ENCODE results near the gene UBE2F.

DNA sequence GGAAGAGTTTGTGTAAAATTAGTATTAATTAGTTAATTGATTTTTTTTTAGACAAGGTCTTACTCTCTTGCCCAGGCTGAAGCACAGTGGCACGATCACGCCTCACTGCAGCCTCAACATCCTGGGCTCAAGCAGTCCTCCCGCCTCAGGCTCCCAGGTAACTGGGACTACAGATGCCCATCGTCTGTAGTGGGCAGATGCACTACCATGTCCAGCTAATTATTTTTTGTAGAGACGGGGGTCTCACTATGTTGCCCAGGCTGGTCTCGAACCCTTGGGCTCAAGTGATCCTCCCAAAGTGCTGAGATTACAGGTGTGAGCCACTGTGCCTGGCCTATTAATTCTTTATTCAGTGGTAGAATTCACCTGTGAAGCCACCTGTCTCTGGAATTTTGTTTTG, 41.1 kb downstream of the UBE2F start:
- TF ChIP-seq HDGF (IDR thresholded peaks at IDR 0.05; ENCODE audit: borderline replicate concordance) (no peak), SP1 (IDR thresholded peaks at IDR 0.05) (no peak)
